GM19193 (cell line): ENCODE results near the gene CYBC1.
A peak's percentile ranks its signal among the peaks of the same experiment; 100 is the strongest.

Source experiments
- POLR2A ChIP-seq: IDR thresholded peaks from 4 replicates; pipeline ENCODE4 v1.6.1; 2011; ENCODE audit not compliant: insufficient read depth, insufficient read length; ENCODE audit errors: extremely low read depth

The CYBC1 gene

DNA sequence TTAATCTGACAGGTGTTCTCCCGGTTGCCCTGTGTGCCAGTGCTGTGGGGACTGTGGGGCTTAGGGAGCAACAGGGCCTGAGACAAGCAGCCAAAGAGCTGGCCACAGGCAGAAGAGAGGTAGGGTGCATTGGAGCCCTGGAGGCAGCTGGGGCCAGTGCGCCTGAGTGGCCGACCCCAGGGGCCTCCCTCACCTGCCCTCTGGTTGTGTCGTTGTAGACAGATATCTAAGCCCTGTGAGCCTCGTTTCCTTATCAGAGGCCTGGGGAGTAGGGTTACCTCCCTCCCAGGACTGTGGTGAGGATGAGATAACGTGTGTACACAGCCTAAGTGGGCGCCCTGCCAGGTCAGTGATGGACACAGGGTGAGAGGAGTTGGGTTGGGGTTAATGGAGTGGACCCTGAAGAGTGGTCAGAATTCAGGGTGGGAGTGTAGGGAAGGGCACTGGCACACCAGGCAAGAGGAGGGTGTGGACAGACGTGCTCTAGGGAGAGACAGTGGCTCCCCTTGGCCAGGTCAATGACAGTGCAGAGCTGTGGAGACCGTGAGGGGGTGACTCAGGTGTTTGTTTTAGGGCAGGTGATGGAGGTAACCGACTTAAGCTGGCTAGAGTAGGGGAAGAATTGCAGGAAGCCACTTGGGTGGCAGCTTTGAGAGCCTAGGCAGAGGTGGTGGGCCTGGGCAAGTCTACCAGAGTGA lies 11.4 kb upstream of the CYBC1 start:
- no peak for TF ChIP-seq POLR2A

DNA sequence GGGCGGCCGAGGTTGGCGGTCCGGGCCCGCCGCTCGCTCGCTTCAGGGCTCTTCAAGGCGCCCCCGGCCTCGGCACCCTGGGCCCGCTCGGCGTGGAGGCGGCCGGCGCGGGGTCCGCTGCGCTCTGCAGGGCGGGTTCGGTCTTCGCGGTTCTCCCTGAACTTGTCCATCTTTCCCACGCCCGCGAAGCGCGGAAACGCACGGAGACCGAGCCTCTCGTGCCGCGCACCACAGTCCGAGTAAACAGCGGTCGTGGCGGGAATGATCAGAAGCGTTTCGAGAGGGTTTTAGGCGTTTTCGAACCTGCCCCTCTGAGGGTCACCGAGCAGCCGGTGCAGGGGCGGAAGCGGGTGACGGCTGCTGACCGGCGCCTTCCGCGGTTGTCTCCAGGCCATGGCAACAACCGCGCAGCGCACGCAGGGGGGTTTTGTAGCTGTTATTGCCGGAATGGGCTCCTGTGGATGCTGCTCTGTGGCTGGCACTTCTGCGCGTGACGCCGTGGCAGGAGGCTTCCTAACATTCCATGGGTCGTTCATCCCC lies 8.4 kb upstream of the CYBC1 start:
- TF ChIP-seq POLR2A = no peak

DNA sequence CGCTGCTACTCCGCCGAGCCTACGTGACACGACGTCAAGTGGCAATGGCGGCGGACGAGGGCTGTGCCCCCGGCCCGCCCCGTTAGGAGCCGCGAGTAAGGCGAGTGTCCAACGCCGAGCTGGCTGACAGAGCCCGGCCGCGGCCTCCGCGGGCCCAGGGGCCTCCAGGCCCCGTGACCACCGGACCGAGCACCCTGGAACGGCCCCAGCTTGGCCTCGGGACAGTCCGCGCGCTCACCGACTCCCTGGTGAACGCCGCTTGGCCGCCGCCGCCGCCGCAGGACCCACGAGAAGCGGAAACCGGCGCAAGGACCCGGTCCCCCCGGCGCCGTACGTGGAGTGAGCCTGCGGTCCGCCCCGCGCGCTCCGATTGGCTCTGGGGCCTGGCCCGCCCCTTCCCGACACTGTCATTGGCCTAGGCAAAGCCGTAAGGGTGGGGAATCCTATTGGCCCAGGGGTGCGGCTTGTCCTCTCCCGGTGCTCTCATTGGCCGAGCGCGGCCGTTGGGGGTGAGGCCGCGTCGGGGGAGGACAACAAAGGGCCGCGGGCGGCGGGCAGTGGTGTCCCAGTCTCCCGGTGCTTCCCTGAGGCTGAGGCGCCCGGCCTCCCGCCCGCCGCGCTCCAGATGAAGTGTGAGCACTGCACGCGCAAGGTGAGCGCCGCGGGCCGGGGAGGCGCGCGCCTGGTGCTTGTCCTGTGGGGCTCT lies 7.8 kb upstream of the CYBC1 start, which contains the start of gene NARF:
Gene NARF (plus strand): TSS at position 563 of the 706 bp plus-strand sequence. CDS start 63 bp downstream, at position 626.
- peak; percentile 91 for TF ChIP-seq POLR2A

DNA sequence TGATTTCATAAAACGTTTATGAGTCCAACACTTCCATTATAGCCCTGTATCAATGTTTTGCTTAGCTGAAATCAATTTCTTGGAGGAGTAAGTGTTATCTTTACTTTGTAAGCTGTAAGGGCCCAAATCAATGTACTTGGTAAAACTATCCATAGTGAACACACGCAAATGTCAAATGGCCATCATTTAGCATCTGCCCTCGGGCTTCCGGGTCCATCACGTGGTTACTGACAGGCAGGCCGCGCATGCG lies 7.3 kb upstream of the CYBC1 start:
- no peak for TF ChIP-seq POLR2A

DNA sequence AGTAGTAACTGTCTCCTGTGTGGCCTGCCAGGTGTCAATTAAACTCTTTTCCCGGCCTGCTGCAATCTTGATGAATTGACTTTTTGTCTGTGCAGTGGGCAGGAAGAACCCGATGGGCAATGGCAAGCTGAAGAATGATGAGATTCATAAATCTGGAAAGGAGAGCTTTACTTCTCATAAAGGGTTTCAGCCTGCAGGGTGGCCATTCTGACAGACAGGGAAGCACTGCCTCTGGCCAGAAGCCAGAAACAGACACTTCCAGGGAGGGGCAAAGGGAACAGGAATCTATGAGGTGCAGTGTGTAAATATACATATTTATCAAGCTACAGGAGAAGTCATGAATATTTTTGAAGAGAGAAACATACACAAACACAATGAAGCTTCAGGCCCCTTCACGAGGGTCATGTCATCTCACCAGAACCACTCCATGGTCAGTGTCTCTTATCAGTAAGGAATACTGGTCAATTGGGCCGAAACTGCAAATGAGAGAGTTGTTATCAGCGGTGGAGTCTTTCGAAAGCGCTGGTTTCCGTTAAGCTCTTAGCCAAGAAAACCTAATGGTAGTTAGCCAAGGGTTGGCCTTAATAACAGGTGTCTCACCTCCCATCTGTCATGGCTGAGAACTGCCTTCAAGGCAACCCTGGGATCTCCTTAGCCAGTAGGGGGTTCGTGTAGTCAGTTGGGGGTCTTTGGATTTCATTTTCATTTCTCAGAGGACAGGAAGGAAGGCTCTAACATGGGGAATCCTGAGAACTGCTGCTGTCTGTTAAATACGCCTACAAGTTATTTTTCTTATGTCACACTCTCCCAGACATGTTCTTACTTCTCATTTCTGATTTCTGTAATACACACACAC lies 6.7 kb upstream of the CYBC1 start:
- TF ChIP-seq POLR2A = no peak

DNA sequence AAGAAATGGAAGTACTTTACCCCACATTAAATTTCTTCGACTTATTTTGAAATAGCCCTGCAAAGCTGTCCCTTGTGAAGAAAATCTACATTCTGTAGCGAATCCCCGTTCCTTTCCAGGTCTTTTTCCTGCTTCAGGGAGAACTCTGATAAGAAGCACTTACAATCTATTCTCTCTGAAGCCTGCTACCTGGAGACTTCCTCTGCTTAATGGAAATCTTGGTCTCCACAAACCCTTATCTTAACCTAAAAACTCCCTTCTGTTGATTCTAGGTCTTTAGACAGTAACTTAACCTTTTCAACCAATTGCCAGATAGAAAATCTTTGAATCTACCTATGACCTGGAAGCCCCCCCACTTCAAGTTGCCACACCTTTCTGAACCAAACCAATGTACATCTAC lies 1.6 kb upstream of the CYBC1 start:
- TF ChIP-seq POLR2A = no peak

DNA sequence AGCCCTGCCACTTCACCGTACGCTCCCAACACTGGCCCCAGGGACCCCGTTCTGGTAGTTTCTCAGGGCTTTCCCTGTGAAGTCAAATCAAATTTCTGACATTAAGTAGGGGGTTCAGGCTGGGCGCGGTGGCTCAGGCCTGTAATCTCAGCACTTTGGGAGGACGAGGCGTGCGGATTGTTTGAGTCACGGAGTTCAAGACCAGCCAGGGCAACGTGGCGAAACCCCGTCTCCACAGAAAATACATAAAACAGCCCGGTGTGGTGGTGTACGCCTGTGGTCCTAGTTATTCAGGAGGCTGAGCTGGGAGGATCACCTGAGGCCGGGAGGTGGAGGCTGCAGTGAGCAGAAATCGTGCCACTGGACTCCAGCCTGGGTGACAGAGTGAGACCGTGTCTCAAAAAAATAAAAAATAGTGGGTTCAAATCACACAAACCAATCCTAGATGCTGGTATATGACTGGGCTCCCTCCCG lies 632 bp downstream of the CYBC1 start:
- no peak for TF ChIP-seq POLR2A

DNA sequence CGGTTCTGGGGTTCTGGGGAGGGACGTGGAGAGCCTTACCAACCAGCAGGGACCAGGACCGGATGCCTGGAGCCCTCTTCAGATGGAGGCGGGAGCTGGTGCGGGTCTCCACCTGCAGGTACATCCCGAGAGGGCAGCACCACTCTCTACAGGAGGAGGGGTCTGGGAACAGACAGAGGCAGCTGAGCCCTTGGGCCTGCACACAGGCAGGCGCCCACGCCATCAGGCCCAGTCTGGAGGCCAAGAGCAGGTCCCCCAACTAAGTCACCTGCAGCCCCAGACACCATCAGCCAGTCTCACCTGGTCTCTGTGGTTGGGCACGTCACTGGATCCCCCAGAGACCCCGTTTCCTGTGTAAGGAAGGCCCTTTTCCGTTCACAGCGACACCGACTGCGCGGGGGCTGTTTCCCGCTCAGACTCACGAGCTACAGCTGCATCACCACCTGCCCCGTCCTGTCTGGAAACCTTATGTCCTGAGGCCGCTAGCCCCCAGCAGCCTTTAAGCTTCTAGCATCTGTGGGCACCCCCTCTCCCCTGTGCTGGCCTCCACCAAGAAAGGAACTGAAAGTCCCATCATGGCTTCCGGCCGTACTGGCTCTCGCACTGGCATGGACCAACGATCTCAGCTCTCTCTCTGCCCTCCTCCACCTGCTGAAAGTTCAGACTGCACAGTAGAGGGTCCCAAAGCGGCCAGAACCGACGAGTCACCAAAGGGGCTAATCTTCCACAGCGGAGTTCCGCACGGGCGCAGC lies 1.2 kb downstream of the CYBC1 start:
- TF ChIP-seq POLR2A = peak; percentile 88

DNA sequence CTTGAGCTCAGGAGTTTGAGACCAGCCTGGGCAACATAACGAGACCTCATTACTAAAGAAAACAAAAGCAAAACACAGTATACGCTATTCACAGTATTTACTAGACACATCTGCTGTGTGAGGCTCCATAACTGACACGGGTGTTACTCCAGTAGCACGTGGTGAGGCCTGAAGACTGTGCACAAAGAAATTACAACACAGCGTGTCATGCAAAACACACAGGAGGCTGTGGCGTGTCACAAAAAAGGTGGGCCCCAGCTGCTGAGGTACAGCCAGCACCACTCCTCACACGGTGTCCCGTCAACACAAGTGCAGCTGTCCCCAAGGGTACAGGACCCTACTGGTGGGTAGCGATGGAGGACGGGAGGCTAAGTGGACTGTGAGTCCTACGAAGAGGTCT lies 2.7 kb downstream of the CYBC1 start:
- peak; percentile 5 for TF ChIP-seq POLR2A

DNA sequence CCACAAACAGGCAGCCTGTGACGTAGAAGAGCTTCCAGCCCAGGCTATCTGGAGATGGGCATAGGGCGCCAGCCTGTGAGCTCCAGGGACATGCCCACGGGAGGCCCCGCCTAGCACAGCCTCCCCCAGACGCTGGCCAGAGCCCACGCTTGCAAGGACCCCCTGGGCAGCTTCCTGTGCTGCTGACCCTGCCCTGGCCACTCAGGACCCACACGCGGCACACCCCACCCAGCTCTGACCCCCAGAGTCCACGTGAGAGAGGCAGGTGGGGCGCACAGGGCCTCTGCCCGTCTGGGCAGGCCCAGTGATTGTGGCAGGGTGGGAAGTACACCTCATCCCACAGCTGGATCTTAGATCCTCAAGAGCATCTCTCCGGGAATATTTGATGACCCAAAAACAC lies 3.9 kb downstream of the CYBC1 start:
- peak; percentile 31 for TF ChIP-seq POLR2A

DNA sequence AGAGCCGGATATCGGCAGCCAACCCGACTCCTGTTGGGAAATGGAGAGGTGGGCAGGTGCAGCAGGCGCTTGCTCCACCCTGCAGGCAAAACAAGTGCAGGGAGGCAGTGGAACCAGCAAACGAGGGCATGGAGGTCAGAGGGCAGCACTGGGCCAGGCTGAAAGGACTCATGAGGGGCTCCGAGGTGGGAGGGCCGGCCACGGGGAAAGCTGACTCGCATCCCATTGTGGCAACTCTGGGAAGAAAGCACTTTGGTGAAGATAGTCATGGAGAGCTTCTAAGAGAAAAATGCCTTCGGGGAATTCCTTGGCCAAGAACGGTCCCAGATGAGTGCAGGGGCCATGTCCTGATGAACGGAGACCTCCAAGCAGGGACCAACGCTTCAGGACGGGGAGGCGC lies 4.4 kb downstream of the CYBC1 start:
- TF ChIP-seq POLR2A = no peak

DNA sequence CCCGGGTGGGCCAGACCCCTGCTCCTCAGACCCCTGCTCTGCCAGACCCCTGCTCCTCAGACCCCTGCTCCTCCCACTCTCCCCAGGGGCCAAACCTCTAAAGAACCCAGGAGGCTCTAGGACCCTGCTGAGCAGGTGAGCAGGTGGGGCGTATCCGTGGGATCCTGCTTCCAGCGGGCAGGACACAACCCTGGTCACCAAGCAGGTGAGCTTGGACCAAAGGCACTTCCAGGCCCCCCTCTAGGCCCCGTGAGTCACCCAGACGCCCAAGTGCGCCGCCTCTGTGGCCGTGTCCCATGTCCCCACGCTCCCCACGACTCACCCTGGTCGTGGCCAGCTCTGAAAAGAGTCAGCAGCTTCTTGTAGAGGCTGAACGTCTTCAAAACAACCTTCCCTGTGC lies 5.0 kb downstream of the CYBC1 start:
- TF ChIP-seq POLR2A = no peak

DNA sequence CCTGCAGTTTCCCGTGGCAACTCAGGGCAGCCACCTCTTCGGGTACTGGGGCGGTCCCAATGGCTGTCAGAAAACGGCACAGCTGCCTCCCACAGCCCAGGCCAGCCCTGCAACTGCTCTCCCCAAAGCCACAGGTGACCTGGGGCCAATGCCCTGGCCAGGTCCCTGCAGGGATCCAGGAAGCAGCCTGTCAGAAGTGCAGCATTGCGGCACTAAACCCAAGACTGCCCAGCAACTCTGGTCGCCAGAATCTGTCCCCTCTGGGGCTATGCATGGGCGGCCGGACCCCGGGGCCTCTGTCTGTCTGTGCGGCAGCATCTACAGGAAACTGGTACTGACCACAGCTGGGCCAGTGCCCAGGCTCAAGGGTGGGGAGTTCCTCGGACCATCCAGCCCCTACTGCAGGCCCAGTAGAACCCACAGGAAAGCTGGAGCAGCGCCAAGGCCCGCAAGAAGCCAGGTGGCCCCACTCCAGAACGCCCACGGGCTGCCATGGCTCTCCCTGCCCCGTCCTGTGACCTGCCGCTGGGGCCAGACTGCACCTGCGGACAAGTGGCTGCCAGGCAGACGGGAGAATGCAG lies 5.5 kb downstream of the CYBC1 start:
- TF ChIP-seq POLR2A = peak; percentile 1

DNA sequence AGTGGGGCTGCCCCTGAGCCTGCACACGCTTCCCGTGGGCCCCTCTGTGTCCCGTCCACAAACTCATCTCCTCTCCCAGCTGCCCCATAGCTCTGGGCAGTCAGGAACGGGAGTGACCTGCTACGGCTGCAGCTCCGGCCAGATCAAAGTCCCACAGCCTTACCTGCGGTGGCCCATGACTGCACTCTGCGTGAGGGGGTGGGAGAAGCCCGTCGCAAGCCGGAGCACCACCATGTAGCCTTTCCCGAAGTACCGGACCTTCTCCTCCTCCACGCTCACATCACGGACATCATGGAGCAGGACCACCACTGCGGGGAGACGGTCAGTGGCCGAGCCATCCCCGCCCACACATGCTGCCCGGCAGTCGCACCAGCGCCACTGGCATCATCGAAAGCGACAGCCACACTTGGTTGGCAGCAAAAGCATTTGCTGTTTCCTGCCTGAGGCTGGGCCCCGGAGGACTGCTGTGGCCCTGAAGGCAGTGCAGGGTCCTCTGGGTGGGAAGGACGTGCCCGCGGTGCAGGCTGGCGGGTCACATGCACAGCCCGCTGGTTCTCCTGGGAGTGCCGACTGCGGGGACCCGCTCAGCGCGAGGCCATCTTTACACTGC lies 6.2 kb downstream of the CYBC1 start:
- TF ChIP-seq POLR2A = peak; percentile 16
